ENCODE data around the gene SOBP. TPM values are rescaled to one million over a fixed set of nuclear protein-coding genes. Genes with fewer than 3 reads are reported as not detected.

The SOBP gene
- total and polyA plus RNA-seq, 4 donors, result 8.2 to 20.2 (median 13.8) TPM

GRCh38 chr6:107632381-107633136 is 142.6 kb downstream of the SOBP start:
- H3K9me3 ChIP-seq (ENCODE audit: control insufficient read depth, low read length), result no peaks in the 10 kb centered on the region
- ATAC-seq (ENCODE audit: low FRiP score), result no peak
- intact Hi-C loops (cut with DNase I), result loop anchor here in 1 of 2 donors (2.0 kb wide), 1 partner anchor 142 kb away; the partner anchor contains the start of gene SOBP
- 58 to 73% methylated on average over 2 of the region's 2 CpGs for WGBS, 2 donors
- H3K27me3 ChIP-seq (ENCODE audit: control insufficient read depth in 1 of 2, insufficient read depth in 2 of 2, low read length in 1 of 2), result no peaks in the 10 kb centered on the region
- no peak overlapping the region for H3K4me3 ChIP-seq (ENCODE audit: low read length in 2 of 2)
- no peak overlapping the region for H3K27ac ChIP-seq (ENCODE audit: low read depth in 1 of 2, low read length in 2 of 2)
- no peak for DNase-seq
- H3K4me1 ChIP-seq (ENCODE audit: control insufficient read depth in 1 of 2, insufficient read depth in 2 of 2, low read length in 2 of 2), result peaks cover 4% of the 10 kb centered on the region in 2 donors
- no peaks in the 10 kb centered on the region for H3K36me3 ChIP-seq (ENCODE audit: control insufficient read depth in 1 of 2, insufficient read depth in 2 of 2, low read length in 1 of 2)

DNA sequence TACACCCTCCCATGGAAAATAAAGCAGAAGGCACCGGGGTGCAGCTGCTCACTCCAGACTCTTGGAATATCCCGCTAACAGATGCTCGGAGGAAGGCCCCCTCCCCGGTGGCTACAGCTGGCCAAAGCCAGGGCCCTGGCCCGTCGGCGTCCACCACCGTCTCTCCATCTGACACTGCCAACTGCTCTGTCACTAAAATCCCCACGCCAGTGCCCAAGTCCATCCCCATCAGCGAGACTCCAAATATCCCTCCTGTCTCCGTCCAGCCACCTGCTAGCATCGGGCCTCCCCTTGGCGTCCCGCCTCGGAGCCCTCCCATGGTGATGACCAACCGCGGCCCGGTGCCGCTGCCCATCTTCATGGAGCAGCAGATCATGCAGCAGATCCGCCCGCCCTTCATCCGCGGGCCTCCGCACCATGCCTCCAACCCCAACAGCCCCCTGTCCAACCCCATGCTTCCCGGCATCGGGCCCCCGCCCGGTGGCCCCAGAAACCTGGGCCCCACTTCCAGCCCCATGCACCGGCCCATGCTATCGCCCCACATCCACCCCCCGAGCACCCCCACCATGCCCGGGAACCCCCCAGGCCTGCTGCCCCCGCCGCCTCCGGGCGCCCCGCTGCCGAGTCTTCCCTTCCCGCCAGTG is 143.9 kb downstream of the SOBP start:
- Histone ChIP-seq H3K4me3 (ENCODE audit: low read length in 2 of 2) (no peak overlapping the region), H3K36me3 (ENCODE audit: control insufficient read depth in 1 of 2, insufficient read depth in 2 of 2, low read length in 1 of 2) (no peaks in the 10 kb centered on the region), H3K9me3 (ENCODE audit: control insufficient read depth, low read length) (no peaks in the 10 kb centered on the region), H3K4me1 (ENCODE audit: control insufficient read depth in 1 of 2, insufficient read depth in 2 of 2, low read length in 2 of 2) (peaks cover 0 to 4% of the 10 kb centered on the region in 2 donors), H3K27me3 (ENCODE audit: control insufficient read depth in 1 of 2, insufficient read depth in 2 of 2, low read length in 1 of 2) (no peaks in the 10 kb centered on the region), H3K27ac (ENCODE audit: low read depth in 1 of 2, low read length in 2 of 2) (no peak overlapping the region)
- WGBS, 2 donors, result 84 to 89% methylated on average over 30 to 39 of the region's 39 CpGs
- intact Hi-C loops (cut with DNase I), result loop anchor here in 1 of 2 donors (2.0 kb wide), 1 partner anchor 143 kb away; the partner anchor contains the start of gene SOBP
- DNase-seq (no peak), ATAC-seq (ENCODE audit: low FRiP score) (peak; percentile 36)

DNA sequence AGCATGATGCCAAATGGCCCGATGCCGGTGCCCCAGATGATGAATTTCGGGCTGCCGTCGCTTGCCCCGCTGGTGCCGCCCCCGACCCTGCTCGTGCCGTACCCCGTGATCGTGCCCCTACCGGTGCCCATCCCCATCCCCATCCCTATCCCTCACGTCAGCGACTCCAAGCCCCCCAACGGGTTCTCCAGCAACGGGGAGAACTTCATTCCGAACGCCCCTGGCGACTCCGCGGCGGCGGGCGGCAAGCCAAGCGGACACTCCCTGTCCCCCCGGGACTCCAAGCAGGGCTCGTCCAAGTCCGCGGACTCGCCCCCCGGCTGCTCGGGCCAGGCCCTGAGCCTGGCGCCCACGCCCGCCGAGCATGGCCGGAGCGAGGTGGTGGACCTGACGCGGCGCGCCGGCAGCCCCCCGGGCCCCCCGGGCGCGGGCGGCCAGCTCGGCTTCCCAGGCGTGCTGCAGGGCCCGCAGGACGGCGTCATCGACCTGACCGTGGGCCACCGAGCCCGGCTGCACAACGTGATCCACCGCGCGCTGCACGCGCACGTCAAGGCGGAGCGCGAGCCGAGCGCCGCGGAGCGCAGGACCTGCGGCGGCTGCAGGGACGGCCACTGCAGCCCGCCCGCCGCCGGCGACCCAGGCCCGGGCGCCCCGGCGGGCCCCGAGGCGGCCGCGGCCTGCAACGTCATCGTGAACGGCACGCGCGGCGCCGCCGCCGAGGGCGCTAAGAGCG is 144.6 kb downstream of the SOBP start:
- no peak for ATAC-seq (ENCODE audit: low FRiP score)
- Histone ChIP-seq H3K27me3 (ENCODE audit: control insufficient read depth in 1 of 2, insufficient read depth in 2 of 2, low read length in 1 of 2) (no peaks in the 10 kb centered on the region), H3K9me3 (ENCODE audit: control insufficient read depth, low read length) (no peaks in the 10 kb centered on the region), H3K27ac (ENCODE audit: low read depth in 1 of 2, low read length in 2 of 2) (no peak overlapping the region), H3K4me1 (ENCODE audit: control insufficient read depth in 1 of 2, insufficient read depth in 2 of 2, low read length in 2 of 2) (peaks cover 0 to under 1% of the 10 kb centered on the region in 2 donors), H3K4me3 (ENCODE audit: low read length in 2 of 2) (peak overlapping the region; percentile 24 to 30), H3K36me3 (ENCODE audit: control insufficient read depth in 1 of 2, insufficient read depth in 2 of 2, low read length in 1 of 2) (no peaks in the 10 kb centered on the region)
- WGBS, 2 donors, result 8 to 14% methylated on average over 82 to 101 of the region's 101 CpGs
- intact Hi-C loops (cut with DNase I), result no loop called here
- no peak for DNase-seq

DNA sequence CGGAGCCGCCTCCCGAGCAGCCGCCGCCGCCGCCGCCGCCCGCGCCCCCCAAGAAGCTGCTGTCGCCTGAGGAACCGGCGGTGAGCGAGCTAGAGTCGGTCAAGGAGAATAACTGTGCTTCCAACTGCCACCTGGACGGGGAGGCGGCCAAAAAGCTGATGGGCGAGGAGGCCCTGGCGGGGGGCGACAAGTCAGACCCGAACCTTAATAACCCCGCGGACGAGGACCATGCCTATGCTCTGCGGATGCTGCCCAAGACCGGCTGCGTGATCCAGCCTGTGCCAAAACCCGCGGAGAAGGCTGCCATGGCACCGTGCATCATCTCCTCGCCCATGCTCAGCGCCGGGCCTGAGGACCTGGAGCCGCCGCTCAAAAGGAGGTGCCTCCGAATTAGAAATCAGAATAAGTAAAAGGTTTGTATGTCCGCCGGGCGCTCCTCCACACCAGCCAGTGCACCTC is 145.2 kb downstream of the SOBP start:
- Histone ChIP-seq H3K4me3 (ENCODE audit: low read length in 2 of 2) (peak overlapping the region in 1 of 2 donors; percentile 24), H3K27ac (ENCODE audit: low read depth in 1 of 2, low read length in 2 of 2) (no peak overlapping the region), H3K9me3 (ENCODE audit: control insufficient read depth, low read length) (no peaks in the 10 kb centered on the region), H3K36me3 (ENCODE audit: control insufficient read depth in 1 of 2, insufficient read depth in 2 of 2, low read length in 1 of 2) (no peaks in the 10 kb centered on the region), H3K4me1 (ENCODE audit: control insufficient read depth in 1 of 2, insufficient read depth in 2 of 2, low read length in 2 of 2) (no peaks in the 10 kb centered on the region), H3K27me3 (ENCODE audit: control insufficient read depth in 1 of 2, insufficient read depth in 2 of 2, low read length in 1 of 2) (no peaks in the 10 kb centered on the region)
- no peak for ATAC-seq (ENCODE audit: low FRiP score)
- intact Hi-C loops (cut with DNase I), result no loop called here
- DNase-seq, result no peak
- WGBS, 2 donors, result 51 to 55% methylated on average over 40 of the region's 40 CpGs

- DNase-seq (no peak), ATAC-seq (ENCODE audit: low FRiP score) (no peak)
- peaks cover 0 to 2% of the 10 kb centered on the region in 2 donors for H3K36me3 ChIP-seq (ENCODE audit: control insufficient read depth in 1 of 2, insufficient read depth in 2 of 2, low read length in 1 of 2)
- H3K4me3 ChIP-seq (ENCODE audit: low read length in 2 of 2), result no peak overlapping the region
- no peaks in the 10 kb centered on the region for H3K9me3 ChIP-seq (ENCODE audit: control insufficient read depth, low read length)
- WGBS, 2 donors, result 90 to 98% methylated on average over 10 of the region's 10 CpGs
- H3K27ac ChIP-seq (ENCODE audit: low read depth in 1 of 2, low read length in 2 of 2), result no peak overlapping the region
- no peaks in the 10 kb centered on the region for H3K4me1 ChIP-seq (ENCODE audit: control insufficient read depth in 1 of 2, insufficient read depth in 2 of 2, low read length in 2 of 2)
- no peaks in the 10 kb centered on the region for H3K27me3 ChIP-seq (ENCODE audit: control insufficient read depth in 1 of 2, insufficient read depth in 2 of 2, low read length in 1 of 2)
- intact Hi-C loops (cut with DNase I), result no loop called here
These were observed 146.6 kb downstream of the SOBP start for GRCh38 chr6:107636486-107636885.

DNA sequence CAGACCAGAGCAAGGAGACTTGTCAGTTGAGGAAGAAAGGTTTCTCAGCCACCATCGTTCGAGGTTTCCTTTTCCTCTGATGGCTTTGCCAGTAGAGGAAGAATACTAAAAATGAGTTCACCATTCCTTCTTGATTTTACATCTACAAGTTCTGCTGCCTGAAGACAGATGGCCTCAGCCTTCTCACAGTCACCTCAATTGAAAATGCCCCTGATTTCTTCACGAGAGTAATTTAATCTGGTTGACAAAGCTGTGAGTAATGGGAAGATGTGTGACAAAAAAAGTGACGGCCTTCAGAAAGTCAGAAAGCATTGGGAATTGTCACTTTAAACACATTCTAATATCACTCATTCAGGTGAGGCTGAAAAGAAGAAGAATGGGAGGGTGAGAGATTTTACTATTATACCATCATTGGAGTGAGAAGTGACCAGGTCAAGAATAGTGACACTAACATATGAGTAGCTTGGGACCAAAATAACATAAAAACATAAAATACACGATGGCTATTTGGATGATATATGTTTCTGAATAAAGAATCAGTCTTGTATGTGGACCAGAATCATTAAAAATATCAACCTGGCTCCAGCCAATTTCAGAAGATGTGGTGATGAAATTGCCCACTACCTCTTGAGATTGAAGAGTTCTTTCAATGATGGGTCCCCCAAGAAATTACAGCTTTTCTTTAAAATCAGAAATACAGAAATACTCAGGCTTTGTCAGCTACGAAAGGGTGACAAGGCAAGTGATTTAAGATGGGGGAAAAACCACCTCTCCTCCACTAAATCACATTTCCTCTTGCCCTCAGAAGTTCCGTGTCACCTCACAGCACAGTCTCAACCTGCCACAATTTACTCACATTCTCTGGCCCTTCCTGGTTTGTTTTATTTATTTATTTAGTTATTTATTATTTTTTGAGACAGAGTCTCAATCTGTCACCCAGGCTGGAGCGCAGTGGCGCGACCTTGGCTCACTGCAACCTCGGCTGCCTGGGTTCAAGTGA is 147.7 kb downstream of the SOBP start:
- ATAC-seq (ENCODE audit: low FRiP score) (no peak), DNase-seq (no peak)
- WGBS, 2 donors, result 90 to 91% methylated on average over 11 of the region's 11 CpGs
- no peak overlapping the region for H3K27ac ChIP-seq (ENCODE audit: low read depth in 1 of 2, low read length in 2 of 2)
- no peaks in the 10 kb centered on the region for H3K9me3 ChIP-seq (ENCODE audit: control insufficient read depth, low read length)
- H3K27me3 ChIP-seq (ENCODE audit: control insufficient read depth in 1 of 2, insufficient read depth in 2 of 2, low read length in 1 of 2), result no peaks in the 10 kb centered on the region
- H3K4me3 ChIP-seq (ENCODE audit: low read length in 2 of 2), result no peak overlapping the region
- H3K4me1 ChIP-seq (ENCODE audit: control insufficient read depth in 1 of 2, insufficient read depth in 2 of 2, low read length in 2 of 2), result no peaks in the 10 kb centered on the region
- intact Hi-C loops (cut with DNase I), result no loop called here
- peaks cover 0 to 3% of the 10 kb centered on the region in 2 donors for H3K36me3 ChIP-seq (ENCODE audit: control insufficient read depth in 1 of 2, insufficient read depth in 2 of 2, low read length in 1 of 2)

DNA sequence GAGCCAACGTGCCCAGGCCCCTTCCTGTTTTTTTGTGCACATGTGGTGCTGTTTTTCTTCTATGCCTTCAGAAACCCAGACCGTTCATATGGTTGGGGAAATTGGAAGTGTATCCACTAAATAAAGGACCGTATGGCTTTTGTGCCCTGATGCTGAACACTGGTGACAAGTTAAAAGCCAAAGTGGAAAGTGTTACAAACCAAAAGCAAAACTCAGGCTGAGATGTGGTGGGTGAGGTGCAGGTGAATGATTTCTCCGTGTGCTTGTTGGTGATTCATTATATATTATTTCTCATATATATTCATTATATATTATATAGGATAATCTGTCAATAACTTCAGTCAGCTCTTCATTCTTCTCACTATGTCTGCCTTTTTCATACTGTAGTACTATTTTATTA is 148.6 kb downstream of the SOBP start:
- H3K36me3 ChIP-seq (ENCODE audit: control insufficient read depth in 1 of 2, insufficient read depth in 2 of 2, low read length in 1 of 2), result peaks cover 0 to 3% of the 10 kb centered on the region in 2 donors
- intact Hi-C loops (cut with DNase I), result no loop called here
- ATAC-seq (ENCODE audit: low FRiP score) (no peak), DNase-seq (no peak)
- no peaks in the 10 kb centered on the region for H3K27me3 ChIP-seq (ENCODE audit: control insufficient read depth in 1 of 2, insufficient read depth in 2 of 2, low read length in 1 of 2)
- no peak overlapping the region for H3K27ac ChIP-seq (ENCODE audit: low read depth in 1 of 2, low read length in 2 of 2)
- 92 to 93% methylated on average over 4 of the region's 4 CpGs for WGBS, 2 donors
- H3K4me1 ChIP-seq (ENCODE audit: control insufficient read depth in 1 of 2, insufficient read depth in 2 of 2, low read length in 2 of 2), result no peaks in the 10 kb centered on the region
- H3K9me3 ChIP-seq (ENCODE audit: control insufficient read depth, low read length), result no peaks in the 10 kb centered on the region
- no peak overlapping the region for H3K4me3 ChIP-seq (ENCODE audit: low read length in 2 of 2)

DNA sequence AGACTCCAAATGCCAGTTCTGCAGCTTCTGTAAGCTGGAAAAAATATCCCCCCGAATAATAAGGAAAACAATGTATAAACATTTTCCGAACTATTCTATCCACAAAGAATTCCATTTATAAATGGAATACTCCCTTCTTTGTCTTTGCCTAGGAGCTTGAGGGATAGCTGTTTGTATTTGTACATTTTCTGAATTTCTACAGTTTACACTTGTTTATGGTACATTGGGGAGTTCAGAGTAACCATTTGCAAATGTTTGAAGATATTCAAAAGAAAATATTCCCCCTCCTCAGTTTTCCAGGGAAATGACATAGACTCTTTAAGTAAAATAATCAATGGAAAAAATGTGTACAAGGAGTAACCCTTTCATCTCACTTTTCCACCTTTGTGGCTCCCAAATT is 149.6 kb downstream of the SOBP start:
- 44% methylated on average over 2 of the region's 2 CpGs for WGBS, 2 donors
- no peaks in the 10 kb centered on the region for H3K27me3 ChIP-seq (ENCODE audit: control insufficient read depth in 1 of 2, insufficient read depth in 2 of 2, low read length in 1 of 2)
- H3K9me3 ChIP-seq (ENCODE audit: control insufficient read depth, low read length), result no peaks in the 10 kb centered on the region
- no peak overlapping the region for H3K4me3 ChIP-seq (ENCODE audit: low read length in 2 of 2)
- H3K4me1 ChIP-seq (ENCODE audit: control insufficient read depth in 1 of 2, insufficient read depth in 2 of 2, low read length in 2 of 2), result no peaks in the 10 kb centered on the region
- DNase-seq (no peak), ATAC-seq (ENCODE audit: low FRiP score) (no peak)
- intact Hi-C loops (cut with DNase I), result no loop called here
- no peak overlapping the region for H3K27ac ChIP-seq (ENCODE audit: low read depth in 1 of 2, low read length in 2 of 2)
- peaks cover 0 to 3% of the 10 kb centered on the region in 2 donors for H3K36me3 ChIP-seq (ENCODE audit: control insufficient read depth in 1 of 2, insufficient read depth in 2 of 2, low read length in 1 of 2)

All from aorta (tissue), 5 donors.